ENCODE data around the gene ARHGAP26.

Gene ARHGAP26

GRCh38 chr5:142785206-142785605, 15.0 kb downstream of the ARHGAP26 start:
- DNase-seq: no peak

- DNase-seq: no peak
Observed at GRCh38 chr5:142789206-142789605, 19.0 kb downstream of the ARHGAP26 start.

GRCh38 chr5:142792012-142792864, 22.1 kb downstream of the ARHGAP26 start:
- no peak for DNase-seq

- DNase-seq: no peak
Observed at GRCh38 chr5:142792865-142793232, 22.7 kb downstream of the ARHGAP26 start.

GRCh38 chr5:142794537-142794936, 24.4 kb downstream of the ARHGAP26 start:
- DNase-seq: peak; percentile 68

- peak; percentile 90 for DNase-seq
Observed at GRCh38 chr5:142795251-142795650, 25.1 kb downstream of the ARHGAP26 start.

- DNase-seq: no peak
Observed at GRCh38 chr5:142796492-142797109, 26.4 kb downstream of the ARHGAP26 start.

- DNase-seq: no peak
Observed at GRCh38 chr5:142797420-142797819, 27.2 kb downstream of the ARHGAP26 start.

- peak; percentile 96 for DNase-seq
Observed at GRCh38 chr5:142798099-142798770, 28.1 kb downstream of the ARHGAP26 start.

- DNase-seq: no peak
Observed at GRCh38 chr5:142800776-142801494, 30.8 kb downstream of the ARHGAP26 start.

GRCh38 chr5:142801495-142801871, 31.3 kb downstream of the ARHGAP26 start:
- no peak for DNase-seq

- peak; percentile 91 for DNase-seq
Observed at GRCh38 chr5:142803428-142804125, 33.4 kb downstream of the ARHGAP26 start.

- DNase-seq: no peak
Observed at GRCh38 chr5:142805339-142805738, 35.2 kb downstream of the ARHGAP26 start.

- DNase-seq: no peak
Observed at GRCh38 chr5:142806841-142807267, 36.7 kb downstream of the ARHGAP26 start.

GRCh38 chr5:142807372-142807911, 37.3 kb downstream of the ARHGAP26 start:
- peak; percentile 68 for DNase-seq

- DNase-seq: no peak
Observed at GRCh38 chr5:142808878-142809598, 38.9 kb downstream of the ARHGAP26 start.

GRCh38 chr5:142810081-142810480, 39.9 kb downstream of the ARHGAP26 start:
- no peak for DNase-seq

- DNase-seq: no peak
Observed at GRCh38 chr5:142810743-142811290, 40.6 kb downstream of the ARHGAP26 start.

GRCh38 chr5:142811866-142812557, 41.8 kb downstream of the ARHGAP26 start:
- DNase-seq: peak; percentile 34

- peak; percentile 26 for DNase-seq
Observed at GRCh38 chr5:142813220-142813619, 43.0 kb downstream of the ARHGAP26 start.

- no peak for DNase-seq
Observed at GRCh38 chr5:142814122-142814521, 43.9 kb downstream of the ARHGAP26 start.

Data from suppressor macrophage treated with lipopolysaccharide for 4 hours (primary cell).